ENCODE results near the gene QPCTL. TPM values are rescaled to one million over a fixed set of nuclear protein-coding genes. Genes with fewer than 3 reads are reported as not detected.

QPCTL gene
- total and polyA plus RNA-seq, 2 donors (not counting 1 experiment from before 2014, with no cell fraction given): 9.4 to 50.9 TPM

- Histone ChIP-seq H3K36me3 (replicated peaks in 1 of 2; ENCODE audit: control extremely low read depth in 1 of 2, control insufficient read depth in 1 of 2, extremely low read depth in 1 of 2, insufficient read depth in 2 of 2, low read length in 1 of 2) (no peaks in the 10 kb centered on the region), H3K9me3 (ENCODE audit: control extremely low read depth in 1 of 3, control insufficient read depth in 2 of 3, insufficient read depth in 1 of 3, low read length in 2 of 3) (peaks cover 0 to 23% (median 3%) of the 10 kb centered on the region in 3 donors), H2AFZ (ENCODE audit: insufficient read depth, low read depth, low read length, poor library complexity, severe bottlenecking) (peak within 1 kb of the TSS; percentile 72), H3K4me2 (replicated peaks; ENCODE audit: low read depth, low read length, poor library complexity, severe bottlenecking) (peak within 1 kb of the TSS; percentile 89), H4K20me1 (ENCODE audit: control insufficient read depth, insufficient read depth, low read length, poor library complexity, severe bottlenecking) (no peaks in the 10 kb centered on the region), H3K27me3 (replicated peaks in 1 of 4; ENCODE audit: control extremely low read depth in 1 of 4, control insufficient read depth in 3 of 4, insufficient read depth in 4 of 4, low read length in 3 of 4) (peaks cover 0 to 61% (median 25%) of the 10 kb centered on the region in 4 experiments), H3K4me1 (ENCODE audit: control insufficient read depth in 2 of 2, insufficient read depth in 2 of 2, low read length in 2 of 2) (peaks cover 34 to 38% of the 10 kb centered on the region in 2 donors), H3K79me2 (ENCODE audit: control insufficient read depth, insufficient read depth, low read length) (no peaks in the 10 kb centered on the region), H3K4me3 (ENCODE audit: control extremely low read depth in 1 of 5, extremely low read depth in 1 of 5, insufficient read depth in 1 of 5, low read depth in 2 of 5, low read length in 4 of 5) (peak within 1 kb of the TSS; percentile 27 to 50 (median 38)), H3K27ac (ENCODE audit: low read length in 2 of 2) (no peak within 1 kb of the TSS), H3K9ac (ENCODE audit: low read length) (peak within 1 kb of the TSS; percentile 71)
- 16% methylated on average over 10 of the region's 15 CpGs for WGBS (ENCODE audit: insufficient coverage)
- peaks cover 36% of the 10 kb centered on the region for H3K27me3 Mint-ChIP-seq
- H3K27ac Mint-ChIP-seq: peak within 1 kb of the TSS; percentile 65
- POLR2A ChIA-PET: interaction anchor here (0.6 kb wide), 2 partner anchors 18 to 40 kb away, joined by 3 to 8 read pairs; no protein-coding TSS in a partner anchor
- no peak for TF ChIP-seq EZH2 (IDR thresholded peaks at IDR 0.05; ENCODE audit: borderline replicate concordance, insufficient read depth, low read depth, low read length, poor library complexity, severe bottlenecking)
- H3K4me1 Mint-ChIP-seq: peaks cover 33% of the 10 kb centered on the region
- H3K9me3 Mint-ChIP-seq (ENCODE audit: insufficient read depth): no peaks in the 10 kb centered on the region
- DNase-seq: peak; percentile 46
- intact Hi-C loops (cut with micrococcal nuclease): loop anchor here (1.0 kb wide), 1 partner anchor 14 kb away; no protein-coding TSS in a partner anchor
- no peak for ATAC-seq (ENCODE audit: low read depth)
- peak within 1 kb of the TSS; percentile 85 for H3K4me3 Mint-ChIP-seq
- CTCF ChIA-PET: interaction anchor here (1.4 to 3.0 kb wide), 2 partner anchors 13 to 26 kb away, joined by 5 to 11 read pairs; no protein-coding TSS in a partner anchor
Measured at GRCh38 chr19:45667620-45668341, 24.7 kb upstream of the QPCTL start, which contains the start of gene GIPR. Gene GIPR (plus strand): TSS chr19:45668221. CDS start chr19:45669521, 1,300 bp downstream.

GRCh38 chr19:45668342-45668871, 24.1 kb upstream of the QPCTL start:
- no peaks in the 10 kb centered on the region for H3K79me2 ChIP-seq (ENCODE audit: control insufficient read depth, insufficient read depth, low read length)
- no peaks in the 10 kb centered on the region for H3K36me3 ChIP-seq (replicated peaks in 1 of 2; ENCODE audit: control extremely low read depth in 1 of 2, control insufficient read depth in 1 of 2, extremely low read depth in 1 of 2, insufficient read depth in 2 of 2, low read length in 1 of 2)
- WGBS (ENCODE audit: insufficient coverage): 2% methylated on average over 13 of the region's 19 CpGs
- H3K4me3 Mint-ChIP-seq: peak overlapping the region; percentile 85
- ChIA-PET CTCF (interaction anchor here (1.4 to 3.0 kb wide), 2 partner anchors 12 to 25 kb away, joined by 3 to 11 read pairs; partner anchors contain the start of gene QPCTL), POLR2A (interaction anchor here (0.6 to 1.0 kb wide), 2 partner anchors 17 to 23 kb away, joined by 3 read pairs; no protein-coding TSS in a partner anchor)
- DNase-seq: peak; percentile 58
- H2AFZ ChIP-seq (ENCODE audit: insufficient read depth, low read depth, low read length, poor library complexity, severe bottlenecking): peak overlapping the region; percentile 72
- H3K4me3 ChIP-seq (ENCODE audit: control extremely low read depth in 1 of 5, extremely low read depth in 1 of 5, insufficient read depth in 1 of 5, low read depth in 2 of 5, low read length in 4 of 5): peak overlapping the region; percentile 27 to 50 (median 38)
- H4K20me1 ChIP-seq (ENCODE audit: control insufficient read depth, insufficient read depth, low read length, poor library complexity, severe bottlenecking): no peaks in the 10 kb centered on the region
- peak overlapping the region; percentile 89 for H3K4me2 ChIP-seq (replicated peaks; ENCODE audit: low read depth, low read length, poor library complexity, severe bottlenecking)
- peak overlapping the region; percentile 4 for H3K27ac Mint-ChIP-seq
- ATAC-seq (ENCODE audit: low read depth): no peak
- H3K27me3 Mint-ChIP-seq: peaks cover 36% of the 10 kb centered on the region
- TF ChIP-seq CTCF (IDR thresholded peaks at IDR 0.05) (no peak), EZH2 (IDR thresholded peaks at IDR 0.05; ENCODE audit: borderline replicate concordance, insufficient read depth, low read depth, low read length, poor library complexity, severe bottlenecking) (no peak)
- peaks cover 34 to 38% of the 10 kb centered on the region in 2 donors for H3K4me1 ChIP-seq (ENCODE audit: control insufficient read depth in 2 of 2, insufficient read depth in 2 of 2, low read length in 2 of 2)
- H3K4me1 Mint-ChIP-seq: peaks cover 33% of the 10 kb centered on the region
- H3K9me3 ChIP-seq (ENCODE audit: control extremely low read depth in 1 of 3, control insufficient read depth in 2 of 3, insufficient read depth in 1 of 3, low read length in 2 of 3): peaks cover 0 to 23% (median 3%) of the 10 kb centered on the region in 3 donors
- peaks cover 0 to 61% (median 25%) of the 10 kb centered on the region in 4 experiments for H3K27me3 ChIP-seq (replicated peaks in 1 of 4; ENCODE audit: control extremely low read depth in 1 of 4, control insufficient read depth in 3 of 4, insufficient read depth in 4 of 4, low read length in 3 of 4)
- no peak overlapping the region for H3K27ac ChIP-seq (ENCODE audit: low read length in 2 of 2)
- no peaks in the 10 kb centered on the region for H3K9me3 Mint-ChIP-seq (ENCODE audit: insufficient read depth)
- peak overlapping the region; percentile 71 for H3K9ac ChIP-seq (ENCODE audit: low read length)
- intact Hi-C loops (cut with micrococcal nuclease): loop anchor here (1.0 kb wide), 1 partner anchor 13 kb away; no protein-coding TSS in a partner anchor

All from B cell (primary cell).